ENCODE results near the gene CNGA3. TPM values are rescaled to one million over a fixed set of nuclear protein-coding genes. Genes with fewer than 3 reads are reported as not detected.

Gene CNGA3
- polyA plus RNA-seq, 4 donors = 0.22 to 1.5 (median 0.30) TPM; not detected in 1

GRCh38 chr2:98308068-98308467 lies 38.2 kb upstream of the CNGA3 start:
- DNase-seq = no peak
- 64 to 85% (median 65%) methylated on average over 8 of the region's 8 CpGs for WGBS, 3 donors
- no peak overlapping the region for H3K27ac ChIP-seq (ENCODE audit: low read depth in 1 of 3, low read length in 2 of 3)

GRCh38 chr2:98308532-98308931 lies 37.7 kb upstream of the CNGA3 start:
- H3K9me3 ChIP-seq (ENCODE audit: control insufficient read depth in 2 of 2, insufficient read depth in 1 of 2, low read depth in 1 of 2, low read length in 1 of 2) = no peaks in the 10 kb centered on the region
- H3K27ac ChIP-seq (ENCODE audit: low read depth in 1 of 3, low read length in 2 of 3) = no peak overlapping the region
- H3K4me1 ChIP-seq (ENCODE audit: control insufficient read depth in 3 of 3, insufficient read depth in 2 of 3, low read depth in 1 of 3, low read length in 2 of 3) = no peaks in the 10 kb centered on the region
- WGBS, 3 donors = 79 to 89% (median 84%) methylated on average over 4 of the region's 4 CpGs
- peaks cover 0 to 8% (median 6%) of the 10 kb centered on the region in 3 donors for H3K27me3 ChIP-seq (ENCODE audit: control insufficient read depth in 3 of 3, insufficient read depth in 3 of 3, low read length in 3 of 3)
- H3K36me3 ChIP-seq (ENCODE audit: control insufficient read depth in 3 of 3, insufficient read depth in 2 of 3, low read depth in 1 of 3, low read length in 3 of 3) = no peaks in the 10 kb centered on the region
- no peak for FAIRE-seq
- no peak for DNase-seq
- H3K4me3 ChIP-seq (ENCODE audit: low read depth in 1 of 3, low read length in 3 of 3) = no peak overlapping the region

More at GRCh38 chr2:98308068-98308467, 38.2 kb upstream of the CNGA3 start:
- Histone ChIP-seq H3K9me3 (ENCODE audit: control insufficient read depth in 2 of 2, insufficient read depth in 1 of 2, low read depth in 1 of 2, low read length in 1 of 2) (no peaks in the 10 kb centered on the region), H3K27me3 (ENCODE audit: control insufficient read depth in 3 of 3, insufficient read depth in 3 of 3, low read length in 3 of 3) (peaks cover 0 to 8% (median 6%) of the 10 kb centered on the region in 3 donors), H3K4me1 (ENCODE audit: control insufficient read depth in 3 of 3, insufficient read depth in 2 of 3, low read depth in 1 of 3, low read length in 2 of 3) (no peaks in the 10 kb centered on the region), H3K36me3 (ENCODE audit: control insufficient read depth in 3 of 3, insufficient read depth in 2 of 3, low read depth in 1 of 3, low read length in 3 of 3) (no peaks in the 10 kb centered on the region), H3K4me3 (ENCODE audit: low read depth in 1 of 3, low read length in 3 of 3) (no peak overlapping the region)
- no peak for FAIRE-seq

DNA sequence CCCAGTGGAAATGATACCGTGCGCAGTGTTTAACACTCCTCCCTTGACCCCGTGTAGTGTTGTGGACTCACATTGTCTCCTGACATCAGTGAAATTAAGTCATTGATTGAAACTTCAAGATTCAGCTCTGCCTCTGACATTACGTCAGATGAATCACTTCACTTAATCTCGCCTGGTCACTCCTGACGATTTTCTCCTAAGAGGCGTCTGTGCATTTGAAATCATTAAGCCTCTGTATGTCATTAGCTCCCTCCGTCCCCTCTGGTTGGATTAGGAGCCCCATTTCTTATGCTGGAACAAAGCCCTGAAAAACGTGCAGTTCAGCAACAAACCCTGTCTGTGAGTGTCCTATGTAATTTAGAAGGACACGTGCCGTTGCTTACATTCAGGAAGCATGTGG lies 36.7 kb upstream of the CNGA3 start:
- no peak for FAIRE-seq
- no peaks in the 10 kb centered on the region for H3K4me1 ChIP-seq (ENCODE audit: control insufficient read depth in 3 of 3, insufficient read depth in 2 of 3, low read depth in 1 of 3, low read length in 2 of 3)
- WGBS, 3 donors = 81 to 86% (median 86%) methylated on average over 11 of the region's 11 CpGs
- DNase-seq = no peak
- H3K27ac ChIP-seq (ENCODE audit: low read depth in 1 of 3, low read length in 2 of 3) = no peak overlapping the region
- H3K9me3 ChIP-seq (ENCODE audit: control insufficient read depth in 2 of 2, insufficient read depth in 1 of 2, low read depth in 1 of 2, low read length in 1 of 2) = no peaks in the 10 kb centered on the region
- H3K27me3 ChIP-seq (ENCODE audit: control insufficient read depth in 3 of 3, insufficient read depth in 3 of 3, low read length in 3 of 3) = peaks cover 0 to 8% (median 6%) of the 10 kb centered on the region in 3 donors
- no peaks in the 10 kb centered on the region for H3K36me3 ChIP-seq (ENCODE audit: control insufficient read depth in 3 of 3, insufficient read depth in 2 of 3, low read depth in 1 of 3, low read length in 3 of 3)
- no peak overlapping the region for H3K4me3 ChIP-seq (ENCODE audit: low read depth in 1 of 3, low read length in 3 of 3)

DNA sequence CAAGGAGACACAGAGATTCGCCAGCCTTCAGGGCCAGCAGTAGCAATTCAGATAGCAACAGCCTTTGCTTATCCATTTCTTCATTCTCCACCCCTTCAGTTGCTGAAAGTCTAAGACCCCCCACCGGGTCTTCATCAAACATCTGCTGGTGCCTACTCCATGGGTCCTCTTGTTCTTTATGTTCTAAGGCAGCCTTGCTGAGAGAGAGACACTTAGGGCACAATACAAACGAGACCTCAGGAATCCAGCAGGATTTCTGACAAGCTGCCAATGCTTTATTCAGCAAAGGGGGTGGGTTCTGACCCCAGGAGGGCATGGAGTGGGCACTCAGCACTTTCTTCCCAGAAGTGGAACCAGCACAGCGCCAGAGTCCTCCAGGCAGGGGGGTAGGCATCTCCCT lies 36.2 kb upstream of the CNGA3 start:
- Histone ChIP-seq H3K4me1 (ENCODE audit: control insufficient read depth in 3 of 3, insufficient read depth in 2 of 3, low read depth in 1 of 3, low read length in 2 of 3) (no peaks in the 10 kb centered on the region), H3K27me3 (ENCODE audit: control insufficient read depth in 3 of 3, insufficient read depth in 3 of 3, low read length in 3 of 3) (peaks cover 0 to 8% (median 6%) of the 10 kb centered on the region in 3 donors), H3K27ac (ENCODE audit: low read depth in 1 of 3, low read length in 2 of 3) (no peak overlapping the region), H3K36me3 (ENCODE audit: control insufficient read depth in 3 of 3, insufficient read depth in 2 of 3, low read depth in 1 of 3, low read length in 3 of 3) (no peaks in the 10 kb centered on the region), H3K9me3 (ENCODE audit: control insufficient read depth in 2 of 2, insufficient read depth in 1 of 2, low read depth in 1 of 2, low read length in 1 of 2) (no peaks in the 10 kb centered on the region), H3K4me3 (ENCODE audit: low read depth in 1 of 3, low read length in 3 of 3) (no peak overlapping the region)
- DNase-seq (no peak), FAIRE-seq (no peak)
- 55 to 68% (median 65%) methylated on average over 4 of the region's 4 CpGs for WGBS, 3 donors

DNA sequence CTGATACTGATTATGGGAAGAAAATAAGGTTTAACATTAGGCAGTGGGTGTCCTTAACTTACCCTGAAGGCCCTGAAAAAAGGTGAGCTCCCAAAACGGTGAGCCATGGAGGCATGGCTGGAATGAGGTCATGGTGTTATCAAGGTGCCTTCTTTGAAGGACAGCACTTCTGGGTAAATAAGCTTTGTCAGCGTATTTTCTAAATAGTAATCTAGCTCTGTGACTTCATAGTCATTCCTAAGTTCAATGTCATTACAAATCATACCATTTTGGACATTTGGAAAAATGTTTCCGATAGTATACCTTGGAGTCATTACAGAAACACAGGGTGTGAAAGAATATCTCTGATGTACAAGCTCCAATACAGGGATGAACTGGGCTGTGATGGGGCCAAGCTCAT lies 35.2 kb upstream of the CNGA3 start:
- no peaks in the 10 kb centered on the region for H3K36me3 ChIP-seq (ENCODE audit: control insufficient read depth in 3 of 3, insufficient read depth in 2 of 3, low read depth in 1 of 3, low read length in 3 of 3)
- 57 to 73% (median 70%) methylated on average over 3 of the region's 3 CpGs for WGBS, 3 donors
- no peak for FAIRE-seq
- H3K4me3 ChIP-seq (ENCODE audit: low read depth in 1 of 3, low read length in 3 of 3) = no peak overlapping the region
- H3K4me1 ChIP-seq (ENCODE audit: control insufficient read depth in 3 of 3, insufficient read depth in 2 of 3, low read depth in 1 of 3, low read length in 2 of 3) = no peaks in the 10 kb centered on the region
- H3K9me3 ChIP-seq (ENCODE audit: control insufficient read depth in 2 of 2, insufficient read depth in 1 of 2, low read depth in 1 of 2, low read length in 1 of 2) = no peaks in the 10 kb centered on the region
- no peak overlapping the region for H3K27ac ChIP-seq (ENCODE audit: low read depth in 1 of 3, low read length in 2 of 3)
- peaks cover 0 to 6% (median 3%) of the 10 kb centered on the region in 3 donors for H3K27me3 ChIP-seq (ENCODE audit: control insufficient read depth in 3 of 3, insufficient read depth in 3 of 3, low read length in 3 of 3)
- DNase-seq = no peak

DNA sequence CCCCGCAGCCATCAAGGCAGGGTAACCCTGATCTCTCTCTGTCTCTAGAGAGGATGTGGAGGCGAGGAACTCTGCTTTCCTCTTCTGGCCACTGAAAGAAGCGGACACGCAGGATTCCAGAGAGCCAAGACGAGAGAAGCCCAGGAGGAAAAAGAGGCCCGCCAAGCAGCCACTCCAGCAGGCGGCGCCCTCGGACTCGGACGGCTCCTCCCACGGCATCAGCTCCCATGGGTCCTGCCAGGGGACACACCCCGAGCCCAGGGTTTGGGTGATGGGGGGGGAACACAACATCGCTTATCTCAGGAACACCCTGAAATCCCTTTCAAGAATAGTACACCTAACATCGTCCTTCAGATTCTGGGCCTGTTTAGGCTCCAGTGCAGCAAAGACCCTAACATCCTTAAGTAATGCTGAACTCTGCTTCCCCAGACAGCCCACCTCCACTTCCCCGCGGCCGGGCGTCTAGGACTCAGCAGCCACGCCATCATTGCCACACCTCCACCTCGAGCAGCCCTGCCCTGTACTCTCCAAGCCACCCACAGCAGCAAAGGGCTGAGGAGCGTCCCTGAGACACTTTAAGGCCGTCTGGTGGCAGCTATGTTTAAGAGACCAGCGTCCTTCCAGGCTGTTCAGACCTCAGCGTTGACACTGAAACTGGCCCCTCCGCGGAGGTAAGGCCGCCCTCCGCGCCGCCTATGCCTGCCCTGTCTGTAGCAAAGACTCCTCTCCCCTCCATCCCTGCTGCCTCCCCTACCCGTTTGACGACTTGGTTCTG lies 34.3 kb upstream of the CNGA3 start:
- peaks cover 0 to 6% (median 3%) of the 10 kb centered on the region in 3 donors for H3K27me3 ChIP-seq (ENCODE audit: control insufficient read depth in 3 of 3, insufficient read depth in 3 of 3, low read length in 3 of 3)
- FAIRE-seq (no peak), DNase-seq (no peak)
- no peaks in the 10 kb centered on the region for H3K36me3 ChIP-seq (ENCODE audit: control insufficient read depth in 3 of 3, insufficient read depth in 2 of 3, low read depth in 1 of 3, low read length in 3 of 3)
- no peaks in the 10 kb centered on the region for H3K4me1 ChIP-seq (ENCODE audit: control insufficient read depth in 3 of 3, insufficient read depth in 2 of 3, low read depth in 1 of 3, low read length in 2 of 3)
- H3K27ac ChIP-seq (ENCODE audit: low read depth in 1 of 3, low read length in 2 of 3) = no peak overlapping the region
- WGBS, 3 donors = 72 to 76% (median 73%) methylated on average over 32 to 33 of the region's 33 CpGs
- no peaks in the 10 kb centered on the region for H3K9me3 ChIP-seq (ENCODE audit: control insufficient read depth in 2 of 2, insufficient read depth in 1 of 2, low read depth in 1 of 2, low read length in 1 of 2)
- H3K4me3 ChIP-seq (ENCODE audit: low read depth in 1 of 3, low read length in 3 of 3) = no peak overlapping the region

DNA sequence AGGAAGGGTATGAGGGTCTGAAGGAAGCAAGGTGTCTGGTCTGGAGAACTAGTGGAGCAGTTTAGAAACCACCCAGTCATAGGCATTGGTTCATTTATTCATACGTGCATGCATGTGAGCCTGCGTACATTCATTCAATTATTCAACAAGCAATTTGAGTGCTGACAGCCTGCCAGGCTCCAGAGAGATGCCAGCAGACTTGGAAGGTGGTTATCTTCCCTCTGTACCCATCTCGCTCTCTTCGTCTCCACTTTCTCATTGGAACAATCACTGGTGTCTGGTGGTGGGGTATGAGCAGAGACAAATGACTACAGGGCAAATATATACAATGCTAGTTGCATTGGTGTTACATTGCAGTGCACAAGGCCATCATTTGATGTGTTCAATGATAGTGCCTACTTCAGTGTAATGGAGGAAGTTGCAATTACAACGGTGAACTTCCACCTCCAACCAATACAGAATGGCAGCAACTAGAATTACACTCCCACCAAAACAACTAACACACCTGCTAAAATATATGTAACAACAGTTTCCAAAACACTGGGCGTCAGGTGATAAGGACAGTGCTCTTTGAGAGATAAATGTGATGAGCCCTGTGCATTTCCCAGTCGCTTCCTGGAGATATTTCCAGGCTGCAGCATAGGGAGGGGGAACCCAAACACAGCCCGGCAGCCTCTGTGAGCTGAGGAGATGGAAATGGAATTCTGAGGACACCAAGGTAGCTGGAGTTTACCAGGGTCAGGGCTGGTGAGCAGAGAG lies 32.6 kb upstream of the CNGA3 start:
- H3K27me3 ChIP-seq (ENCODE audit: control insufficient read depth in 3 of 3, insufficient read depth in 3 of 3, low read length in 3 of 3) = peaks cover 0 to 2% (median 1%) of the 10 kb centered on the region in 3 donors
- no peak for DNase-seq
- no peak overlapping the region for H3K4me3 ChIP-seq (ENCODE audit: low read depth in 1 of 3, low read length in 3 of 3)
- FAIRE-seq = no peak
- no peaks in the 10 kb centered on the region for H3K4me1 ChIP-seq (ENCODE audit: control insufficient read depth in 3 of 3, insufficient read depth in 2 of 3, low read depth in 1 of 3, low read length in 2 of 3)
- no peak overlapping the region for H3K27ac ChIP-seq (ENCODE audit: low read depth in 1 of 3, low read length in 2 of 3)
- H3K36me3 ChIP-seq (ENCODE audit: control insufficient read depth in 3 of 3, insufficient read depth in 2 of 3, low read depth in 1 of 3, low read length in 3 of 3) = no peaks in the 10 kb centered on the region
- H3K9me3 ChIP-seq (ENCODE audit: control insufficient read depth in 2 of 2, insufficient read depth in 1 of 2, low read depth in 1 of 2, low read length in 1 of 2) = no peaks in the 10 kb centered on the region
- 80 to 82% (median 80%) methylated on average over 8 of the region's 8 CpGs for WGBS, 3 donors

GRCh38 chr2:98314251-98314650 lies 32.0 kb upstream of the CNGA3 start:
- no peaks in the 10 kb centered on the region for H3K4me1 ChIP-seq (ENCODE audit: control insufficient read depth in 3 of 3, insufficient read depth in 2 of 3, low read depth in 1 of 3, low read length in 2 of 3)
- no peak for FAIRE-seq
- no peak overlapping the region for H3K4me3 ChIP-seq (ENCODE audit: low read depth in 1 of 3, low read length in 3 of 3)
- peaks cover 0 to 2% (median 1%) of the 10 kb centered on the region in 3 donors for H3K27me3 ChIP-seq (ENCODE audit: control insufficient read depth in 3 of 3, insufficient read depth in 3 of 3, low read length in 3 of 3)
- H3K36me3 ChIP-seq (ENCODE audit: control insufficient read depth in 3 of 3, insufficient read depth in 2 of 3, low read depth in 1 of 3, low read length in 3 of 3) = no peaks in the 10 kb centered on the region
- WGBS, 3 donors = 72 to 91% (median 81%) methylated on average over 4 of the region's 4 CpGs
- no peak overlapping the region for H3K27ac ChIP-seq (ENCODE audit: low read depth in 1 of 3, low read length in 2 of 3)
- no peak for DNase-seq
- H3K9me3 ChIP-seq (ENCODE audit: control insufficient read depth in 2 of 2, insufficient read depth in 1 of 2, low read depth in 1 of 2, low read length in 1 of 2) = no peaks in the 10 kb centered on the region

All from small intestine (tissue), 7 donors.